Neuronal stem cell (in vitro differentiated cells): ENCODE measurements around the gene WWP2.
A peak's percentile ranks its signal among the peaks of the same experiment; 100 is the strongest.

Source experiments
- DNase-seq: peaks from one replicate; pipeline ENCODE4 v3.0.0-alpha.2; 2013; ENCODE audit warnings: low spot score
- H2AFZ ChIP-seq: one replicate; pipeline ENCODE4 v1.6.1; 2013; ENCODE audit warnings: mild to moderate bottlenecking, low read length, inconsistent platforms
- H2AK5ac ChIP-seq: 2 replicates; pipeline ENCODE4 v1.6.1; 2013; ENCODE audit warnings: low read depth, mild to moderate bottlenecking, inconsistent platforms, low read length, moderate library complexity, mixed read lengths
- H2BK120ac ChIP-seq: 2 replicates; pipeline ENCODE4 v1.6.1; 2013; ENCODE audit warnings: low read depth, mild to moderate bottlenecking, inconsistent platforms, low read length, moderate library complexity, mixed read lengths
- H2BK12ac ChIP-seq: one replicate; pipeline ENCODE4 v1.6.1; 2013; ENCODE audit warnings: low read length, inconsistent platforms
- H2BK15ac ChIP-seq: 2 replicates; pipeline ENCODE4 v1.6.1; 2013; ENCODE audit warnings: mild to moderate bottlenecking, low read length, inconsistent platforms, mixed read lengths
- H2BK5ac ChIP-seq: one replicate; pipeline ENCODE4 v1.6.1; 2013; ENCODE audit warnings: inconsistent platforms, mild to moderate bottlenecking, low read length, moderate library complexity
- H3K14ac ChIP-seq: one replicate; pipeline ENCODE4 v1.6.1; 2013; ENCODE audit warnings: low read length, inconsistent platforms
- H3K18ac ChIP-seq: 2 replicates; pipeline ENCODE4 v1.6.1; 2013; ENCODE audit warnings: low read length, inconsistent platforms
- H3K23ac ChIP-seq: 2 replicates; pipeline ENCODE4 v1.6.1; 2013; ENCODE audit warnings: low read depth, mild to moderate bottlenecking, mixed read lengths, low read length, inconsistent platforms; ENCODE audit not compliant: poor library complexity
- H3K27ac ChIP-seq: replicated peaks from 3 replicates; pipeline ENCODE4 v1.5.1; 2013; ENCODE audit warnings: low read length, inconsistent platforms
- H3K27me3 ChIP-seq, 3 experiments: 2 replicates each; pipeline ENCODE4 v1.6.1; 2013; ENCODE audit warnings: low read length in 3 of 3, mild to moderate bottlenecking in 2 of 3, inconsistent platforms in 1 of 3, low read depth in 1 of 3, mixed read lengths in 1 of 3, moderate library complexity in 1 of 3; ENCODE audit not compliant: control insufficient read depth in 3 of 3, insufficient read depth in 3 of 3
- H3K36me3 ChIP-seq, 2 donors: replicated peaks in 1 of 2; 2 replicates each; pipeline ENCODE4 v1.6.1; 2013; ENCODE audit warnings: low read length in 2 of 2; ENCODE audit not compliant: control insufficient read depth in 2 of 2, insufficient read depth in 2 of 2
- H3K4ac ChIP-seq: 2 replicates; pipeline ENCODE4 v1.6.1; 2013; ENCODE audit warnings: inconsistent platforms, mild to moderate bottlenecking, low read length, moderate library complexity
- H3K4me1 ChIP-seq, 2 donors: 1 replicate in 1 of 2; 2 replicates in 1 of 2; pipeline ENCODE4 v1.6.1; 2013; ENCODE audit warnings: low read length in 2 of 2, low read depth in 1 of 2; ENCODE audit not compliant: control insufficient read depth in 2 of 2, insufficient read depth in 1 of 2
- H3K4me2 ChIP-seq: one replicate; pipeline ENCODE4 v1.6.1; 2013; ENCODE audit warnings: mild to moderate bottlenecking, low read length, inconsistent platforms; ENCODE audit not compliant: insufficient read depth, poor library complexity, severe bottlenecking
- H3K4me3 ChIP-seq, 2 donors: 2 replicates each; pipeline ENCODE4 v1.5.1; 2013; ENCODE audit warnings: low read length in 2 of 2, mild to moderate bottlenecking in 2 of 2, inconsistent platforms in 1 of 2, moderate library complexity in 1 of 2
- H3K79me1 ChIP-seq: one replicate; pipeline ENCODE4 v1.6.1; 2013; ENCODE audit warnings: low read depth, mild to moderate bottlenecking, inconsistent platforms, low read length, moderate library complexity
- H3K9ac ChIP-seq: one replicate; pipeline ENCODE4 v1.6.1; 2013; ENCODE audit warnings: mild to moderate bottlenecking, low read depth, low read length, inconsistent platforms; ENCODE audit not compliant: poor library complexity
- H3K9me3 ChIP-seq, 2 donors: replicated peaks in 1 of 2; 2 replicates each; pipeline versions ENCODE3 to v1.6.1; 2013; ENCODE audit warnings: low read length in 2 of 2, mild to moderate bottlenecking in 2 of 2, inconsistent platforms in 1 of 2, low read depth in 1 of 2, mixed read lengths in 1 of 2, moderate library complexity in 1 of 2; ENCODE audit not compliant: control insufficient read depth in 2 of 2, insufficient read depth in 1 of 2
- H4K8ac ChIP-seq: one replicate; pipeline ENCODE4 v1.6.1; 2013; ENCODE audit warnings: low read depth, mild to moderate bottlenecking, inconsistent platforms, low read length, moderate library complexity
- H4K91ac ChIP-seq: one replicate; pipeline ENCODE4 v1.6.1; 2013; ENCODE audit warnings: low read length, low read depth, mild to moderate bottlenecking, inconsistent platforms; ENCODE audit not compliant: poor library complexity
- WGBS, 2 donors: extraction: QIAGEN DNeasy Blood & Tissue Kit; methylation state at CpG; one replicate each; pipeline ENCODE4 v1.1.7; 2013; ENCODE audit warnings: missing lambda C conversion rate in 2 of 2, mixed read lengths in 1 of 2; ENCODE audit not compliant: insufficient read length in 2 of 2, insufficient replicate concordance in 1 of 2; ENCODE audit errors: extremely low coverage in 2 of 2; 5-methylcytosine and 5-hydroxymethylcytosine counted together

Gene WWP2

GRCh38 chr16:69831212-69832123, 69.3 kb downstream of the WWP2 start:
- H2BK12ac ChIP-seq, result no peak overlapping the region
- no CpG with 5 or more reads among the region's 13 CpGs for WGBS, 2 donors
- peaks cover 6 to 9% of the 10 kb centered on the region in 2 donors for H3K4me1 ChIP-seq
- H3K9me3 ChIP-seq, result no peaks in the 10 kb centered on the region
- H3K4ac ChIP-seq, result no peak overlapping the region
- no peak overlapping the region for H4K91ac ChIP-seq
- H3K4me2 ChIP-seq, result no peak overlapping the region
- no peak overlapping the region for H3K27ac ChIP-seq
- no peak for DNase-seq
- no peak overlapping the region for H3K9ac ChIP-seq
- H2AFZ ChIP-seq, result no peak overlapping the region
- no peak overlapping the region for H2BK5ac ChIP-seq
- no peak overlapping the region for H2BK120ac ChIP-seq
- no peaks in the 10 kb centered on the region for H3K36me3 ChIP-seq
- no peak overlapping the region for H2BK15ac ChIP-seq
- H2AK5ac ChIP-seq, result no peak overlapping the region
- H3K23ac ChIP-seq, result no peak overlapping the region
- no peak overlapping the region for H3K4me3 ChIP-seq
- H4K8ac ChIP-seq, result no peak overlapping the region
- H3K27me3 ChIP-seq, result no peaks in the 10 kb centered on the region
- H3K18ac ChIP-seq, result no peak overlapping the region
- H3K14ac ChIP-seq, result no peak overlapping the region
- H3K79me1 ChIP-seq, result peaks cover 3% of the 10 kb centered on the region

- H2BK5ac ChIP-seq, result no peak overlapping the region
- no peaks in the 10 kb centered on the region for H3K27me3 ChIP-seq
- H3K4me1 ChIP-seq, result peaks cover 6 to 9% of the 10 kb centered on the region in 2 donors
- no peak overlapping the region for H2AFZ ChIP-seq
- H3K18ac ChIP-seq, result peak overlapping the region; percentile 53
- no peak overlapping the region for H4K8ac ChIP-seq
- DNase-seq, result no peak
- H3K9ac ChIP-seq, result no peak overlapping the region
- H2AK5ac ChIP-seq, result no peak overlapping the region
- H3K79me1 ChIP-seq, result peaks cover 2% of the 10 kb centered on the region
- no peaks in the 10 kb centered on the region for H3K9me3 ChIP-seq
- H2BK12ac ChIP-seq, result no peak overlapping the region
- no peak overlapping the region for H3K4me2 ChIP-seq
- H2BK15ac ChIP-seq, result no peak overlapping the region
- H3K14ac ChIP-seq, result peak overlapping the region; percentile 14
- H4K91ac ChIP-seq, result no peak overlapping the region
- no peak overlapping the region for H3K23ac ChIP-seq
- no CpG with 5 or more reads among the region's 7 CpGs for WGBS, 2 donors
- no peak overlapping the region for H3K27ac ChIP-seq
- H2BK120ac ChIP-seq, result no peak overlapping the region
- no peaks in the 10 kb centered on the region for H3K36me3 ChIP-seq
- H3K4ac ChIP-seq, result no peak overlapping the region
- peak overlapping the region in 1 of 2 donors; percentile 41 for H3K4me3 ChIP-seq
Observed at GRCh38 chr16:69833357-69834282, 71.5 kb downstream of the WWP2 start.

GRCh38 chr16:69834807-69835466, 72.8 kb downstream of the WWP2 start:
- Histone ChIP-seq H3K27me3 (no peaks in the 10 kb centered on the region), H3K14ac (no peak overlapping the region), H4K91ac (no peak overlapping the region), H3K9ac (no peak overlapping the region), H3K79me1 (peaks cover 2% of the 10 kb centered on the region), H2BK5ac (no peak overlapping the region), H3K4me1 (peaks cover 6 to 9% of the 10 kb centered on the region in 2 donors), H3K23ac (no peak overlapping the region), H4K8ac (no peak overlapping the region), H2AK5ac (no peak overlapping the region), H3K4me3 (no peak overlapping the region), H3K18ac (no peak overlapping the region), H3K4me2 (no peak overlapping the region), H2BK15ac (no peak overlapping the region), H3K36me3 (peaks cover 2% of the 10 kb centered on the region in 2 donors), H2BK120ac (no peak overlapping the region), H3K4ac (no peak overlapping the region), H3K27ac (no peak overlapping the region), H3K9me3 (no peaks in the 10 kb centered on the region), H2BK12ac (no peak overlapping the region), H2AFZ (no peak overlapping the region)
- DNase-seq, result no peak
- WGBS, 2 donors, result no CpG with 5 or more reads among the region's 7 CpGs
